ENCODE data around the gene HDDC2. TPM values are rescaled to one million over a fixed set of nuclear protein-coding genes. Genes with fewer than 3 reads are reported as not detected.

The HDDC2 gene
- total and polyA plus RNA-seq, 2 of the 8 experiments (the other 6 are each of a cell fraction or from before 2014, with no cell fraction given) = 89.3 to 129 TPM

- no peak overlapping the region for H2BK15ac ChIP-seq (ENCODE audit: low read length)
- no peak overlapping the region for H4K8ac ChIP-seq (ENCODE audit: extremely low read depth, insufficient read depth, low read length)
- no peak overlapping the region for H2AK5ac ChIP-seq (ENCODE audit: low read depth, low read length)
- FAIRE-seq (no peak), DNase-seq (ENCODE audit: low read depth in 1 of 2, low spot score in 2 of 2) (no peak)
- no peaks in the 10 kb centered on the region for H3K9me3 ChIP-seq (ENCODE audit: insufficient read depth in 2 of 2, low read depth in 1 of 2, low read length in 1 of 2)
- no peak overlapping the region for H4K91ac ChIP-seq (replicated peaks; ENCODE audit: insufficient read length, low read length)
- H3K79me1 ChIP-seq (ENCODE audit: low read depth, low read length) = no peaks in the 10 kb centered on the region
- H3K56ac ChIP-seq (replicated peaks; ENCODE audit: insufficient read length, low read depth, low read length) = no peak overlapping the region
- TF ChIP-seq CEBPB (IDR thresholded peaks at IDR 0.05; ENCODE audit: low read depth, low read length) = no peak
- ChIA-PET POLR2A (ENCODE audit: partially characterized antibody) (no interaction called here), CTCF (ENCODE audit: partially characterized antibody) (interaction anchor here (1.3 kb wide), 1 partner anchor 359 kb away, joined by 3 read pairs; no protein-coding TSS in a partner anchor)
- no peaks in the 10 kb centered on the region for H4K20me1 ChIP-seq (replicated peaks in 1 of 2; ENCODE audit: control insufficient read depth in 1 of 2, insufficient read depth in 2 of 2, low read length in 2 of 2)
- peaks cover 0 to 5% (median 0%) of the 10 kb centered on the region in 4 experiments; a peak in 1 of 7 replicates for H3K4me1 ChIP-seq (replicated peaks in 1 of 4; ENCODE audit: control insufficient read depth in 3 of 4, insufficient read depth in 4 of 4, low read length in 3 of 4)
- H3K4me2 ChIP-seq (ENCODE audit: insufficient read depth in 1 of 2, low read depth in 2 of 2, low read length in 2 of 2) = no peak overlapping the region
- H3K4me3 ChIP-seq (ENCODE audit: extremely low read depth in 1 of 4, insufficient read depth in 2 of 4, low read depth in 3 of 4, low read length in 4 of 4) = no peak overlapping the region
- H3K36me3 ChIP-seq (ENCODE audit: control insufficient read depth in 2 of 4, insufficient read depth in 4 of 4, low read length in 3 of 4) = no peaks in the 10 kb centered on the region
- no peak overlapping the region for H3K23ac ChIP-seq (ENCODE audit: insufficient read length)
- no peak overlapping the region for H4K5ac ChIP-seq (ENCODE audit: insufficient read length, low read depth, low read length)
- no peaks in the 10 kb centered on the region for H3K27me3 ChIP-seq (replicated peaks in 1 of 4; ENCODE audit: control insufficient read depth in 3 of 4, extremely low read depth in 1 of 4, insufficient read depth in 3 of 4, low read length in 3 of 4)
- H2AFZ ChIP-seq (ENCODE audit: low read length) = no peak overlapping the region
- no peak overlapping the region for H2BK20ac ChIP-seq (ENCODE audit: low read length)
- H3K14ac ChIP-seq (ENCODE audit: insufficient read length) = no peak overlapping the region
- no peak overlapping the region for H2BK5ac ChIP-seq (ENCODE audit: low read depth, low read length)
- no peak overlapping the region for H2BK12ac ChIP-seq (ENCODE audit: low read depth, low read length)
- 80% methylated on average over 6 of the region's 6 CpGs; no CpG with 5 or more reads in 1 of the 2 experiments for WGBS, 2 experiments (ENCODE audit: extremely low coverage in 1 of 2, insufficient coverage in 1 of 2, insufficient read length in 1 of 2, insufficient replicate concordance in 2 of 2, low coverage in 1 of 2, low lambda C conversion rate in 2 of 2, missing lambda C conversion rate in 1 of 2)
- no peak overlapping the region for H3K9ac ChIP-seq (replicated peaks in 1 of 4; ENCODE audit: extremely low read depth in 1 of 4, low read depth in 3 of 4, low read length in 3 of 4)
- no peak overlapping the region for H3K18ac ChIP-seq (ENCODE audit: extremely low read depth, low read length)
- no peaks in the 10 kb centered on the region for H3K79me2 ChIP-seq (ENCODE audit: control insufficient read depth in 1 of 2, insufficient read depth in 2 of 2, low read length in 2 of 2)
- no peak overlapping the region for H3K27ac ChIP-seq (ENCODE audit: low read depth, low read length)
- H3K4ac ChIP-seq (replicated peaks; ENCODE audit: insufficient read length, low read depth, low read length) = no peak overlapping the region
- H2BK120ac ChIP-seq (replicated peaks; ENCODE audit: low read depth, low read length) = no peak overlapping the region
- H3K23me2 ChIP-seq (ENCODE audit: low read depth, low read length) = no peaks in the 10 kb centered on the region
Observed at GRCh38 chr6:125228981-125229479, 72.7 kb downstream of the HDDC2 start.

Data from H1 (cell line).